GM10266 (cell line): Measurements from ENCODE around the gene PIK3R5.

Source experiments
- DNase-seq: peaks from one replicate; pipeline ENCODE4 v3.0.0; 2012; ENCODE audit errors: extremely low spot score
- TF ChIP-seq, protein P1 (sequence below): IDR thresholded peaks from 2 replicates; pipeline ENCODE4 v1.5.1; 2012; ENCODE audit warnings: mild to moderate bottlenecking, low read depth; ENCODE audit not compliant: control insufficient read depth, insufficient read depth; ENCODE audit errors: missing control alignments

PIK3R5 gene

GRCh38 chr17:8869114-8869815 is 96.2 kb downstream of the PIK3R5 start:
- no peak for DNase-seq
- TF ChIP-seq, protein P1, sequence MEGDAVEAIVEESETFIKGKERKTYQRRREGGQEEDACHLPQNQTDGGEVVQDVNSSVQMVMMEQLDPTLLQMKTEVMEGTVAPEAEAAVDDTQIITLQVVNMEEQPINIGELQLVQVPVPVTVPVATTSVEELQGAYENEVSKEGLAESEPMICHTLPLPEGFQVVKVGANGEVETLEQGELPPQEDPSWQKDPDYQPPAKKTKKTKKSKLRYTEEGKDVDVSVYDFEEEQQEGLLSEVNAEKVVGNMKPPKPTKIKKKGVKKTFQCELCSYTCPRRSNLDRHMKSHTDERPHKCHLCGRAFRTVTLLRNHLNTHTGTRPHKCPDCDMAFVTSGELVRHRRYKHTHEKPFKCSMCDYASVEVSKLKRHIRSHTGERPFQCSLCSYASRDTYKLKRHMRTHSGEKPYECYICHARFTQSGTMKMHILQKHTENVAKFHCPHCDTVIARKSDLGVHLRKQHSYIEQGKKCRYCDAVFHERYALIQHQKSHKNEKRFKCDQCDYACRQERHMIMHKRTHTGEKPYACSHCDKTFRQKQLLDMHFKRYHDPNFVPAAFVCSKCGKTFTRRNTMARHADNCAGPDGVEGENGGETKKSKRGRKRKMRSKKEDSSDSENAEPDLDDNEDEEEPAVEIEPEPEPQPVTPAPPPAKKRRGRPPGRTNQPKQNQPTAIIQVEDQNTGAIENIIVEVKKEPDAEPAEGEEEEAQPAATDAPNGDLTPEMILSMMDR = no peak

GRCh38 chr17:8868529-8868951 is 97.0 kb downstream of the PIK3R5 start:
- DNase-seq = no peak

DNA sequence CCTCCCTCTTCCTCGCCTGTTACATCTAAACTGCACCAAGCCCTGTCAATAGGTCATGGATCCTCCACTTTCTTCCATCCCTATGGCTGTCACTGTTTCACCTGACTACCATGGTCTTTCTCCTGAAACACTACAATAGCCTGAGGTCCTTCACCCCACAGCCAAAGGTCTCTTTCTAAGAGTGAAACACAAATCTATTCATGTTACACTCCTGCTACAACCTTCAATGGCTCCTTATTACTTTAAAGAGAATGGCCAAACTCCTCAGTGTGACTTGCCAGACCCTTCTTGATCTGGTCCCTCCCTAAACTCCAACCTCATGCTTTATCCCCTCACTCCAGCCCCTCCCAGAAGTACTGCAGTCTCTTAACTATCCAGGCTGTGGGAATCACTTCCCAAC is 97.4 kb downstream of the PIK3R5 start:
- TF ChIP-seq, protein P1 = no peak
- no peak for DNase-seq

More at GRCh38 chr17:8868529-8868951, 97.0 kb downstream of the PIK3R5 start:
- TF ChIP-seq, protein P1 = no peak

DNA sequence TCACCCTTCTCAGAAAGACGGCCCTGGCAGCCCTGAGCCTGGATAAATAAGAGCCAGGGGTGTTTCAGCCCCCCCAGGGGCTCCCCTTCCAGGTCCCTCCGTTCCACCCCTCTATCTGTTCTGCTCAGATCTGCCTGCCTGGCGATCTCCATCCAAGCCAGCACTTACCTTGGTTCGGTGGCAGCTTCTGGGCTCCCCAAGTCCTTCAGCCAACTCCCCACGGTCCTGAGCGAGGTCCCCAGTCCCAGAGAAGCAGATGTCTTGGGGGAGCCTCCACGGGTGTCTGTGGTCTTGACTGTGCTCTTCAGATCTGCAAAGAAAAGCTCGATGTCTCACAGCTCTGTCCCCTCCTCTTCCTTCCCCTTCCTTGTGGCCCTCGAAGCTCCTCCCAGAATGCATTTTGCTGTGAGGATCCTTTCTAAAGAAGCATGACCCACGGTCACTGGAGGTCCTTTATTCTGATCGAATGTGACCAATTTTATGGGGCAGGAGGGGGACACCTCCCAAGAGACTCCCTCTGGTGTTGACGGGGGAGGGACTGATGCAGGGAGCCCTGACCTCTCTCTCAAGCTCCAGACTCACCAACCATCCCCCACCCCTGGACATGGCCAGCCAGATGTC is 98.0 kb downstream of the PIK3R5 start, which contains the start of gene PIK3R6:
Gene PIK3R6 (minus strand): TSS at position 314 of the 621 bp plus-strand sequence. CDS start 17,880 bp downstream, outside the sequence.
- TF ChIP-seq, protein P1 = no peak
- DNase-seq = peak; percentile 48

DNA sequence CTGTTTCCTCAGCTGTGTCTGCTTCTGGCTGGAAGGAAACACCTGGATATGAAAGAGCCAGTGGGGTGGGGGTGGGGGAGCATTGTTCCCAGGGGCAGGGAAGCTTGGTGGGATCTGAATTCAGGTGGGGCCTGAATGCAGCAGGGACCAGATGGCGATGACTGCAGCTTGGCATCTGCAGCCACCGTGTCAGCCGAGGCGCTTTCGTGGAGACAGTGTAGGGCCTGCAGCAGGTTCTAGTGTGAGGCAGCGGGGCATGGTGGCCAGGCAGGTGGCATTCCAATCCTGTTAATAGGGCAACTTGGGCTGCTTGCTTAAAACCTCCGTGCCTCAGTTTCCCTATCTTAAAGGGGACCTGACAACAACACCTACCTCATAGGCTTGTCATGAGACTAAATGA is 99.7 kb downstream of the PIK3R5 start:
- TF ChIP-seq, protein P1 = no peak
- DNase-seq = no peak

GRCh38 chr17:8865385-8865784 is 100.1 kb downstream of the PIK3R5 start:
- DNase-seq = no peak
- TF ChIP-seq, protein P1 = no peak
